Spleen (tissue), 11 donors: ENCODE data around the gene LRCH3. TPM values are rescaled to one million over a fixed set of nuclear protein-coding genes. Genes with fewer than 3 reads are reported as not detected.

ENCODE experiments used
- DNase-seq: peaks from one replicate; pipeline ENCODE4 v3.0.0-alpha.2; 2020
- H3K27ac ChIP-seq, 8 donors: fragments of 200-600 bp; sonication (generic) in 7 of 8; 1 replicate in 4 of 8; 2 replicates in 4 of 8; pipeline versions ENCODE4 v1.5.0 to v1.8.0; 2016 to 2021; ENCODE audit warnings: inconsistent platforms in 4 of 8, mild to moderate bottlenecking in 4 of 8, moderate library complexity in 1 of 8
- H3K27me3 ChIP-seq, 7 donors: fragments of 200-600 bp; sonication (generic) in 6 of 7; replicated peaks in 1 of 7; 1 replicate in 4 of 7; 2 replicates in 3 of 7; pipeline versions ENCODE4 v1.5.0 to v1.8.0; 2016 to 2021; ENCODE audit warnings: inconsistent platforms in 3 of 7, mild to moderate bottlenecking in 1 of 7
- H3K36me3 ChIP-seq, 6 donors: fragments of 200-600 bp; sonication (generic) in 5 of 6; 1 replicate in 4 of 6; 2 replicates in 2 of 6; pipeline versions ENCODE4 v1.5.0 to v1.8.0; 2016 to 2021; ENCODE audit warnings: inconsistent platforms in 2 of 6
- H3K4me1 ChIP-seq, 6 donors: fragments of 200-600 bp; sonication (generic) in 5 of 6; 1 replicate in 3 of 6; 2 replicates in 3 of 6; pipeline versions ENCODE4 v1.5.0 to v1.8.0; 2016 to 2021; ENCODE audit warnings: inconsistent platforms in 3 of 6
- H3K4me3 ChIP-seq, 8 donors: fragments of 200-600 bp; sonication (generic) in 7 of 8; 1 replicate in 4 of 8; 2 replicates in 4 of 8; pipeline versions ENCODE4 v1.5.0 to v1.8.0; 2016 to 2021; ENCODE audit warnings: inconsistent platforms in 4 of 8, mild to moderate bottlenecking in 4 of 8, moderate library complexity in 2 of 8
- H3K9me3 ChIP-seq, 8 donors: fragments of 200-600 bp; sonication (generic) in 7 of 8; 1 replicate in 4 of 8; 2 replicates in 4 of 8; pipeline versions ENCODE4 v1.5.0 to v1.8.0; 2016 to 2021; ENCODE audit warnings: inconsistent platforms in 4 of 8
- CTCF ChIP-seq, 11 experiments: fragments of 200-600 bp in 7 of 11; fragments of 450-650 bp in 4 of 11; sonication (generic) in 4 of 11; IDR thresholded peaks in 8 of 11; conservative IDR thresholded peaks in 3 of 11; 1 replicate in 7 of 11; 2 replicates in 4 of 11; pipeline versions ENCODE4 v1.4.0 to v1.8.0; 2016 to 2021; ENCODE audit warnings: antibody characterized with exemption in 11 of 11, inconsistent platforms in 4 of 11, mild to moderate bottlenecking in 1 of 11
- POLR2A ChIP-seq, 3 donors: fragments of 450-650 bp; IDR thresholded peaks; one replicate each; pipeline ENCODE4 v1.5.1; 2017; ENCODE audit warnings: antibody characterized with exemption in 3 of 3, mild to moderate bottlenecking in 1 of 3
- POLR2AphosphoS5 ChIP-seq, 3 donors: sonication (generic); formaldehyde crosslinking; IDR thresholded peaks; one replicate each; pipeline ENCODE4 v1.5.1; 2017; ENCODE audit warnings: antibody characterized with exemption in 3 of 3
- WGBS, 5 donors: extraction: QIAGEN DNeasy Blood & Tissue Kit in 3 of 5; methylation state at CpG; one replicate each; pipeline versions ENCODE4 v1.1.5 to v1.1.7; 2013 to 2018; 5-methylcytosine and 5-hydroxymethylcytosine counted together
- intact Hi-C: fragments of 100-400 bp; cut with DNase I; formaldehyde crosslinking; loops from one replicate; pipeline ENCODE4 v1.15.0; 2023; ENCODE audit warnings: low total_unique reads
- polyA plus RNA-seq, 3 donors: library from polyadenylated mRNA; stranded (reverse); fragments of 200-250 nt; gene quantifications; one replicate each; pipeline ENCODE4 v1.2.1, GENCODE V29; 2013
- total RNA-seq, 7 donors: library from RNA; depleted of rRNA in 3 of 7; stranded (reverse); fragments of >200 nt in 3 of 7; fragmentation: NEBNext Ultra II Directional in 4 of 7; extraction: Animal tissue kit (Norgen Biotek cat#: 25700) in 4 of 7; gene quantifications; one replicate each; pipeline versions ENCODE4 v1.1.0 to v1.2.1, GENCODE V29; 2016 to 2021
- donor health status: healthy with polysubstance abuse.
- donor health status: DM: no; HTN: no; CAD: no; lungs with moderate emphysema.
- donor health status: DM: no; HTN: no; CAD: no.
- donor health status: Bipolar disorder and iron deficiency.
- donor health status: healthy.
- donor health status: DM: no; HTN: no; CAD: no.
- donor health status: DM: yes; HTN: yes; CAD: no.

LRCH3 gene
- total and polyA plus RNA-seq, 10 donors, result 7.7 to 86.2 (median 67.0) TPM

- intact Hi-C loops, result no loop called here
- DNase-seq, result no peak
- Histone ChIP-seq H3K27me3 (no peaks in the 10 kb centered on the region), H3K4me1 (peaks cover 0 to 37% (median 10%) of the 10 kb centered on the region in 6 donors), H3K9me3 (no peaks in the 10 kb centered on the region), H3K27ac (no peak overlapping the region), H3K4me3 (no peak overlapping the region), H3K36me3 (peaks cover 0 to 52% (median 6%) of the 10 kb centered on the region in 6 donors)
- 72 to 90% (median 85%) methylated on average over 1 of the region's 1 CpG for WGBS, 5 donors
- TF ChIP-seq POLR2A (IDR thresholded peaks at IDR 0.05) (no peak), CTCF (IDR thresholded peaks at IDR 0.05 in 8 of 11, conservative IDR thresholded peaks at IDR 0.05 in 3 of 11) (no peak)
These were observed 3.6 kb upstream of the LRCH3 start for GRCh38 chr3:197787412-197787811.

DNA sequence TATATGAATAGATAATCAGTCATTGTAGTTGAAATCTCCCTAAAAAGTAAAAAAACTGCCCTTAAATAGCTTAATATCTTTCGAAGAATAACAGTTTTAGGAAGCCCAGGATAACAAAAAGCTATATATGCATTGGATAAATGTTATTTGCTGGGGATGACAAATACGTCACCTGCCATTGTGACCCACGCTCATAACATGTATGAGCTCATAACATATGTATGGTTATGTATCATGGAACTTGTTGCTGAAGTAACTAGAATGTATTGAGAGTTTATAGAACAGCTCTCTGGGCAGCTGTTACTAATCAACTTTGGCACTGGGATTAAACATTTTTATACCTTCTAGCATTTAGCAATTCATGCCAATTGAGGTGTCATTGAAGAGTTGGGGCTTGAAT is 1.7 kb upstream of the LRCH3 start:
- H3K4me3 ChIP-seq, result no peak overlapping the region
- 89 to 99% (median 95%) methylated on average over 3 of the region's 3 CpGs for WGBS, 5 donors
- no peaks in the 10 kb centered on the region for H3K9me3 ChIP-seq
- no peak overlapping the region for H3K27ac ChIP-seq
- H3K36me3 ChIP-seq, result peaks cover 0 to 33% (median 2%) of the 10 kb centered on the region in 6 donors
- DNase-seq, result no peak
- H3K27me3 ChIP-seq, result no peaks in the 10 kb centered on the region
- intact Hi-C loops, result no loop called here
- peaks cover 5 to 42% (median 29%) of the 10 kb centered on the region in 6 donors for H3K4me1 ChIP-seq
- TF ChIP-seq CTCF (IDR thresholded peaks at IDR 0.05 in 8 of 11, conservative IDR thresholded peaks at IDR 0.05 in 3 of 11), result no peak
- no peak for TF ChIP-seq POLR2A (IDR thresholded peaks at IDR 0.05)
- TF ChIP-seq POLR2AphosphoS5 (IDR thresholded peaks at IDR 0.05), result no peak

GRCh38 chr3:197790033-197790432 is 1.0 kb upstream of the LRCH3 start:
- H3K27ac ChIP-seq, result peak overlapping the region in 4 of 8 donors; percentile 96 to 99 (median 97)
- peak overlapping the region in 4 of 8 donors; percentile 57 to 94 (median 79) for H3K4me3 ChIP-seq
- WGBS, 5 donors, result 44 to 58% (median 52%) methylated on average over 1 of the region's 1 CpG
- DNase-seq, result no peak
- H3K4me1 ChIP-seq, result peaks cover 8 to 45% (median 35%) of the 10 kb centered on the region in 6 donors
- TF ChIP-seq POLR2AphosphoS5 (IDR thresholded peaks at IDR 0.05), result no peak
- no peak for TF ChIP-seq CTCF (IDR thresholded peaks at IDR 0.05 in 8 of 11, conservative IDR thresholded peaks at IDR 0.05 in 3 of 11)
- no peak for TF ChIP-seq POLR2A (IDR thresholded peaks at IDR 0.05)
- intact Hi-C loops, result no loop called here
- H3K36me3 ChIP-seq, result peaks cover 0 to 26% (median 0%) of the 10 kb centered on the region in 6 donors
- no peaks in the 10 kb centered on the region for H3K27me3 ChIP-seq
- no peaks in the 10 kb centered on the region for H3K9me3 ChIP-seq

GRCh38 chr3:197791892-197792647 is 1.0 kb downstream of the LRCH3 start:
- H3K27me3 ChIP-seq, result no peaks in the 10 kb centered on the region
- peak overlapping the region; percentile 57 to 94 (median 82) for H3K4me3 ChIP-seq
- H3K9me3 ChIP-seq, result no peaks in the 10 kb centered on the region
- intact Hi-C loops, result no loop called here
- TF ChIP-seq POLR2AphosphoS5 (IDR thresholded peaks at IDR 0.05) (no peak), POLR2A (IDR thresholded peaks at IDR 0.05) (no peak), CTCF (IDR thresholded peaks at IDR 0.05 in 8 of 11, conservative IDR thresholded peaks at IDR 0.05 in 3 of 11) (no peak)
- peaks cover 8 to 66% (median 46%) of the 10 kb centered on the region in 6 donors for H3K4me1 ChIP-seq
- peaks cover 0 to 11% (median 0%) of the 10 kb centered on the region in 6 donors for H3K36me3 ChIP-seq
- 12 to 17% (median 16%) methylated on average over 25 of the region's 25 CpGs for WGBS, 5 donors
- DNase-seq, result no peak
- peak overlapping the region; percentile 96 to 99 (median 98) for H3K27ac ChIP-seq
